ENCODE results near the gene SF1. TPM values are rescaled to one million over a fixed set of nuclear protein-coding genes. Genes with fewer than 3 reads are reported as not detected.

The SF1 gene
- total RNA-seq, 2 donors from 2014 or later: 331 to 399 TPM

DNA sequence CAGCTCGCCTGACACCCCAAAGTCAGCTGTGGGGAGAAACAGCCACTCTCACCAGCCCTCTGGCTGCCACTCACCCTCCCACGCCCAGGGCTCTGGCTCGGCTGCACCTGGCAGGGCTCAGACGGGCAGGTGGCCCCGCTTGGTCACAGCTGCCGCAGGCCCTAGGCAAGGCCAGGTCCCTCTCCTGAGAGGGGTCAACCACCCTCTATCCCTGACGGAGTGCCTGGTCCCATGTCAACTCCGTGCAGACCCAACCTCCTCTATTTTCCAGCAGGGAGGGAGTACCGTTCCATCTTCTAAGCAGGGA lies 22.8 kb upstream of the SF1 start:
- Histone ChIP-seq H3K27me3 (ENCODE audit: control insufficient read depth, insufficient read depth, low read length, poor library complexity, severe bottlenecking) (no peaks in the 10 kb centered on the region), H3K4me3 (ENCODE audit: low read length) (no peak overlapping the region), H3K36me3 (ENCODE audit: control insufficient read depth, insufficient read depth, low read length) (peaks cover 29% of the 10 kb centered on the region), H3K4me1 (ENCODE audit: control insufficient read depth, insufficient read depth, low read length) (no peaks in the 10 kb centered on the region), H3K9ac (ENCODE audit: extremely low read depth, low read length, poor library complexity, severe bottlenecking) (no peak overlapping the region), H3K27ac (ENCODE audit: low read depth, low read length) (no peak overlapping the region), H3K9me3 (ENCODE audit: control insufficient read depth, low read length) (no peaks in the 10 kb centered on the region)
- TF ChIP-seq, protein P1, sequence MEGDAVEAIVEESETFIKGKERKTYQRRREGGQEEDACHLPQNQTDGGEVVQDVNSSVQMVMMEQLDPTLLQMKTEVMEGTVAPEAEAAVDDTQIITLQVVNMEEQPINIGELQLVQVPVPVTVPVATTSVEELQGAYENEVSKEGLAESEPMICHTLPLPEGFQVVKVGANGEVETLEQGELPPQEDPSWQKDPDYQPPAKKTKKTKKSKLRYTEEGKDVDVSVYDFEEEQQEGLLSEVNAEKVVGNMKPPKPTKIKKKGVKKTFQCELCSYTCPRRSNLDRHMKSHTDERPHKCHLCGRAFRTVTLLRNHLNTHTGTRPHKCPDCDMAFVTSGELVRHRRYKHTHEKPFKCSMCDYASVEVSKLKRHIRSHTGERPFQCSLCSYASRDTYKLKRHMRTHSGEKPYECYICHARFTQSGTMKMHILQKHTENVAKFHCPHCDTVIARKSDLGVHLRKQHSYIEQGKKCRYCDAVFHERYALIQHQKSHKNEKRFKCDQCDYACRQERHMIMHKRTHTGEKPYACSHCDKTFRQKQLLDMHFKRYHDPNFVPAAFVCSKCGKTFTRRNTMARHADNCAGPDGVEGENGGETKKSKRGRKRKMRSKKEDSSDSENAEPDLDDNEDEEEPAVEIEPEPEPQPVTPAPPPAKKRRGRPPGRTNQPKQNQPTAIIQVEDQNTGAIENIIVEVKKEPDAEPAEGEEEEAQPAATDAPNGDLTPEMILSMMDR (conservative IDR thresholded peaks at IDR 0.05): no peak
- no peak overlapping the region for H3K4me3 Mint-ChIP-seq
- H3K27me3 Mint-ChIP-seq (ENCODE audit: insufficient read depth): no peaks in the 10 kb centered on the region
- DNase-seq: no peak
- peaks cover 8% of the 10 kb centered on the region for H3K4me1 Mint-ChIP-seq
- no peak overlapping the region for H3K27ac Mint-ChIP-seq
- 90 to 91% methylated on average over 5 to 9 of the region's 9 CpGs for WGBS, 2 experiments (ENCODE audit: insufficient coverage in 1 of 2, insufficient read length in 1 of 2)
- H3K9me3 Mint-ChIP-seq: no peaks in the 10 kb centered on the region
- H3K36me3 Mint-ChIP-seq (ENCODE audit: low read depth): peaks cover 13% of the 10 kb centered on the region

DNA sequence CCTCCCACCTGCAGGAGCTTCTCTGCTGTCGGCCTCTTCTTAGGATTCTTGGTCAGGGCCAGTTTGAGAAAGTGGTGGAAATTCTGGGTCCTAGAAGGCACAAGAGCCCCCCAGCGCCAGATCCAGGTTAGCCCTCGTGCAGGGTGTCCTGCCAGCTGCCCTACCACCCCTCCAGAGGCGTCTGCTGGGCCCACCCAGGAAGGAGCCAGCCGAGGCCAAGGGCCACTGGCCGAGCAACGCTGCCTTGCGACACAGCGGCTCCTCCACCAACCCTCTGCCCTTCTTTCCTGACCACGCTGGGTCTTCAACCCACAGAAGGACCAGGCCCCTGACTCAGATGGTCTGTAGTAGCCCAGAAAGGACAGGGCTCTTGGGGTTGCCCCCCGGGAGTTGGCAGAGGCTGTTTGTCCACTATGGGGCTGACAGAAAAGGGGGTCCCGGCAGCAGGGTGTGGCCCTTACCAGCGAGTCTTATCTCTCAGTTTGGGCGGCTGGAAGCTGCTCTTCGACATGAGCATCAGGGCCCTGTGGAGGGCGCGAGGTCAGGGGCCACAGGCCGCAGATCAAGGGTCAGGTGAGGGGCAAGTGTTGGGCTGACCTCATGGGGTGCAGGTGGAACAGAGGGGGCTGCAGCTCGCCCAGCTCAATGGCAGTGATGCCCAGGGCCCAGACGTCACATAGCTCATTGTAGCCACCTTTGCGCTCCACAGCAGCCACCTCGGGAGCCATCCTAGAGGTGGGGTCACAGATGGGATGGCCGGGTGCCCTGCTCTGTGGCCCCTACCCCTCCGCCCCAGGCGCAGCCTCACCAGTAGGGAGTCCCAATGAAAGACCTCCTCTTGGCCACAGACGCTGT lies 22.2 kb upstream of the SF1 start:
- WGBS, 2 experiments (ENCODE audit: insufficient coverage in 1 of 2, insufficient read length in 1 of 2): 94 to 96% methylated on average over 14 to 26 of the region's 26 CpGs
- no peaks in the 10 kb centered on the region for H3K9me3 Mint-ChIP-seq
- H3K36me3 Mint-ChIP-seq (ENCODE audit: low read depth): peaks cover 11% of the 10 kb centered on the region
- peaks cover 8% of the 10 kb centered on the region for H3K4me1 Mint-ChIP-seq
- no peak overlapping the region for H3K27ac Mint-ChIP-seq
- no peaks in the 10 kb centered on the region for H3K4me1 ChIP-seq (ENCODE audit: control insufficient read depth, insufficient read depth, low read length)
- peaks cover 23% of the 10 kb centered on the region for H3K36me3 ChIP-seq (ENCODE audit: control insufficient read depth, insufficient read depth, low read length)
- H3K4me3 ChIP-seq (ENCODE audit: low read length): no peak overlapping the region
- H3K27me3 ChIP-seq (ENCODE audit: control insufficient read depth, insufficient read depth, low read length, poor library complexity, severe bottlenecking): no peaks in the 10 kb centered on the region
- H3K4me3 Mint-ChIP-seq: no peak overlapping the region
- no peak overlapping the region for H3K27ac ChIP-seq (ENCODE audit: low read depth, low read length)
- no peak overlapping the region for H3K9ac ChIP-seq (ENCODE audit: extremely low read depth, low read length, poor library complexity, severe bottlenecking)
- no peak for DNase-seq
- no peaks in the 10 kb centered on the region for H3K9me3 ChIP-seq (ENCODE audit: control insufficient read depth, low read length)
- TF ChIP-seq, protein P1 (conservative IDR thresholded peaks at IDR 0.05): no peak
- no peaks in the 10 kb centered on the region for H3K27me3 Mint-ChIP-seq (ENCODE audit: insufficient read depth)

DNA sequence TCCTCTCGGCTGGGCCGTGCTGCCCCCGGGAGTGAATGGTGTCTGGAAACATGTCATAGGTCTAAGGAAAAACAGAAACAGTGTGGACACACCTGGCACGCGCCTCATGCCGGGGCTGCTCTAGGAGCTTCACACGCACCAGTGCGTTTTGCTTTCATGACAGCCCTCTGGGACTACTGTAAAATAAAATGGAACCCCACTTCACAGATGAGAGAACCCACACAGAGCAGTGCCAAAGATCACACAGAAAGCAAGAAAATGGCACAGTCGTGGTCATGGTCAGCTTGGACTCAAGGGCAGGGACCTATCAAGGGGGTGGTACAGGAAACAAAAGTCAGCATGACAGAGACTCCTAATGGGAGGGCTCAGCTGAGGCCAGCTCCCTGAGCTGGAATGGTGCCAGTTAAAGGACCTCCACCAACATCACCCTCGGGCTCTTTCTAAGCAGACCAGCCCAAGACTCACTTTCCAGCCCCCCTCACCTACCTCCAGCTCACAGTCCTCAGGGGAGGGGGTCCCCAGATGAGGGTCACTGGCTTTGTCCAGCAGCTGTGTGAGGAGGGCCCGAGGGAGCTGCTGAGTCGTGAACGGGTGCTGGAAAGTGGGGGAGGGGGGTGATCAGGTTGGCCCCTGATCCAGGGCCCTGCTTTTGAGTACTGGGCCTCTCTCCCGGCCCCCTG lies 21.4 kb upstream of the SF1 start:
- no peak overlapping the region for H3K4me3 ChIP-seq (ENCODE audit: low read length)
- peaks cover 16% of the 10 kb centered on the region for H3K36me3 ChIP-seq (ENCODE audit: control insufficient read depth, insufficient read depth, low read length)
- H3K9me3 Mint-ChIP-seq: no peaks in the 10 kb centered on the region
- H3K27ac ChIP-seq (ENCODE audit: low read depth, low read length): no peak overlapping the region
- no peak overlapping the region for H3K4me3 Mint-ChIP-seq
- no peaks in the 10 kb centered on the region for H3K27me3 ChIP-seq (ENCODE audit: control insufficient read depth, insufficient read depth, low read length, poor library complexity, severe bottlenecking)
- TF ChIP-seq, protein P1 (conservative IDR thresholded peaks at IDR 0.05): no peak
- peaks cover 9% of the 10 kb centered on the region for H3K36me3 Mint-ChIP-seq (ENCODE audit: low read depth)
- H3K4me1 Mint-ChIP-seq: peaks cover 8% of the 10 kb centered on the region
- no peaks in the 10 kb centered on the region for H3K9me3 ChIP-seq (ENCODE audit: control insufficient read depth, low read length)
- no peak overlapping the region for H3K27ac Mint-ChIP-seq
- 91 to 100% methylated on average over 7 to 14 of the region's 14 CpGs for WGBS, 2 experiments (ENCODE audit: insufficient coverage in 1 of 2, insufficient read length in 1 of 2)
- no peaks in the 10 kb centered on the region for H3K4me1 ChIP-seq (ENCODE audit: control insufficient read depth, insufficient read depth, low read length)
- DNase-seq: no peak
- H3K27me3 Mint-ChIP-seq (ENCODE audit: insufficient read depth): no peaks in the 10 kb centered on the region
- no peak overlapping the region for H3K9ac ChIP-seq (ENCODE audit: extremely low read depth, low read length, poor library complexity, severe bottlenecking)

Measured in endodermal cell (in vitro differentiated cells).